Muscle layer of colon (tissue), 2 donors: Measurements from ENCODE around the gene LAD1.

Source experiments
- H3K27ac ChIP-seq: one replicate; pipeline ENCODE4 v1.7.0; 2013; ENCODE audit warnings: low read depth, mild to moderate bottlenecking, low read length, moderate library complexity
- H3K27me3 ChIP-seq, 2 donors: one replicate each; pipeline ENCODE4 v1.7.0; 2013; ENCODE audit warnings: low read length in 2 of 2, mild to moderate bottlenecking in 2 of 2; ENCODE audit not compliant: insufficient read depth in 2 of 2, control insufficient read depth in 1 of 2
- H3K36me3 ChIP-seq: one replicate; pipeline ENCODE4 v1.7.0; 2013; ENCODE audit warnings: mild to moderate bottlenecking, low read length; ENCODE audit not compliant: insufficient read depth
- H3K4me1 ChIP-seq: one replicate; pipeline ENCODE4 v1.7.0; 2013; ENCODE audit warnings: mild to moderate bottlenecking, low read length; ENCODE audit not compliant: insufficient read depth
- H3K4me3 ChIP-seq, 2 donors: one replicate each; pipeline ENCODE4 v1.7.0; 2013; ENCODE audit warnings: low read length in 2 of 2, low read depth in 1 of 2, mild to moderate bottlenecking in 1 of 2, moderate library complexity in 1 of 2
- H3K9ac ChIP-seq: one replicate; pipeline ENCODE4 v1.7.0; 2013; ENCODE audit warnings: low read length
- H3K9me3 ChIP-seq: one replicate; pipeline ENCODE4 v1.7.0; 2013; ENCODE audit warnings: mild to moderate bottlenecking, low read length
- donor health status: abdominal sarcoma.
- donor health status: Adenocarcinoma of cecum.

Gene LAD1

GRCh38 chr1:201353186-201353940 is 45.8 kb downstream of the LAD1 start:
- Histone ChIP-seq H3K4me3 (no peak overlapping the region), H3K9me3 (no peaks in the 10 kb centered on the region), H3K36me3 (no peaks in the 10 kb centered on the region), H3K9ac (no peak overlapping the region), H3K27me3 (no peaks in the 10 kb centered on the region), H3K4me1 (no peaks in the 10 kb centered on the region), H3K27ac (no peak overlapping the region)

- H3K4me3 ChIP-seq: no peak overlapping the region
- peaks cover 0 to 9% of the 10 kb centered on the region in 2 donors for H3K27me3 ChIP-seq
- no peak overlapping the region for H3K9ac ChIP-seq
- H3K4me1 ChIP-seq: no peaks in the 10 kb centered on the region
- no peak overlapping the region for H3K27ac ChIP-seq
- no peaks in the 10 kb centered on the region for H3K36me3 ChIP-seq
- H3K9me3 ChIP-seq: no peaks in the 10 kb centered on the region
Observed at GRCh38 chr1:201351617-201352016, 47.5 kb downstream of the LAD1 start.

- no peak overlapping the region for H3K4me3 ChIP-seq
- no peaks in the 10 kb centered on the region for H3K36me3 ChIP-seq
- no peaks in the 10 kb centered on the region for H3K9me3 ChIP-seq
- peaks cover 0 to 9% of the 10 kb centered on the region in 2 donors for H3K27me3 ChIP-seq
- no peaks in the 10 kb centered on the region for H3K4me1 ChIP-seq
- no peak overlapping the region for H3K27ac ChIP-seq
- H3K9ac ChIP-seq: no peak overlapping the region
Observed at GRCh38 chr1:201350884-201351283, 48.2 kb downstream of the LAD1 start.

- H3K4me3 ChIP-seq: no peak overlapping the region
- no peak overlapping the region for H3K9ac ChIP-seq
- H3K4me1 ChIP-seq: no peaks in the 10 kb centered on the region
- H3K27me3 ChIP-seq: peaks cover 0 to 9% of the 10 kb centered on the region in 2 donors
- no peaks in the 10 kb centered on the region for H3K36me3 ChIP-seq
- H3K27ac ChIP-seq: no peak overlapping the region
- no peaks in the 10 kb centered on the region for H3K9me3 ChIP-seq
Observed at GRCh38 chr1:201350361-201350725, 48.8 kb downstream of the LAD1 start.

GRCh38 chr1:201349092-201349491 is 50.0 kb downstream of the LAD1 start:
- H3K4me3 ChIP-seq: no peak overlapping the region

GRCh38 chr1:201348211-201348566 is 50.9 kb downstream of the LAD1 start:
- no peaks in the 10 kb centered on the region for H3K9me3 ChIP-seq
- H3K36me3 ChIP-seq: no peaks in the 10 kb centered on the region
- H3K9ac ChIP-seq: no peak overlapping the region
- H3K27ac ChIP-seq: no peak overlapping the region
- H3K4me1 ChIP-seq: no peaks in the 10 kb centered on the region
- peaks cover 0 to 9% of the 10 kb centered on the region in 2 donors for H3K27me3 ChIP-seq
- no peak overlapping the region for H3K4me3 ChIP-seq

More at GRCh38 chr1:201349092-201349491, 50.0 kb downstream of the LAD1 start:
- peaks cover 0 to 9% of the 10 kb centered on the region in 2 donors for H3K27me3 ChIP-seq
- H3K4me1 ChIP-seq: no peaks in the 10 kb centered on the region
- H3K9me3 ChIP-seq: no peaks in the 10 kb centered on the region
- no peak overlapping the region for H3K27ac ChIP-seq
- no peaks in the 10 kb centered on the region for H3K36me3 ChIP-seq
- no peak overlapping the region for H3K9ac ChIP-seq

GRCh38 chr1:201347498-201348210 is 51.5 kb downstream of the LAD1 start:
- H3K36me3 ChIP-seq: no peaks in the 10 kb centered on the region
- no peaks in the 10 kb centered on the region for H3K9me3 ChIP-seq
- peaks cover 0 to 9% of the 10 kb centered on the region in 2 donors for H3K27me3 ChIP-seq
- no peak overlapping the region for H3K4me3 ChIP-seq
- H3K27ac ChIP-seq: no peak overlapping the region
- no peaks in the 10 kb centered on the region for H3K4me1 ChIP-seq
- H3K9ac ChIP-seq: no peak overlapping the region

GRCh38 chr1:201346987-201347386 is 52.1 kb downstream of the LAD1 start:
- no peak overlapping the region for H3K4me3 ChIP-seq
- H3K36me3 ChIP-seq: no peaks in the 10 kb centered on the region
- peaks cover 0 to 9% of the 10 kb centered on the region in 2 donors for H3K27me3 ChIP-seq
- H3K9ac ChIP-seq: no peak overlapping the region
- H3K4me1 ChIP-seq: no peaks in the 10 kb centered on the region
- no peaks in the 10 kb centered on the region for H3K9me3 ChIP-seq
- H3K27ac ChIP-seq: no peak overlapping the region

GRCh38 chr1:201346337-201346939 is 52.7 kb downstream of the LAD1 start:
- H3K27ac ChIP-seq: no peak overlapping the region

GRCh38 chr1:201345081-201345355 is 54.1 kb downstream of the LAD1 start:
- Histone ChIP-seq H3K36me3 (no peaks in the 10 kb centered on the region), H3K27me3 (peaks cover 0 to 9% of the 10 kb centered on the region in 2 donors), H3K4me1 (no peaks in the 10 kb centered on the region), H3K27ac (no peak overlapping the region), H3K9me3 (no peaks in the 10 kb centered on the region), H3K9ac (no peak overlapping the region), H3K4me3 (no peak overlapping the region)

More at GRCh38 chr1:201346337-201346939, 52.7 kb downstream of the LAD1 start:
- Histone ChIP-seq H3K36me3 (no peaks in the 10 kb centered on the region), H3K4me3 (no peak overlapping the region), H3K9me3 (no peaks in the 10 kb centered on the region), H3K9ac (no peak overlapping the region), H3K4me1 (no peaks in the 10 kb centered on the region), H3K27me3 (peaks cover 0 to 9% of the 10 kb centered on the region in 2 donors)

- Histone ChIP-seq H3K27me3 (peaks cover 0 to 9% of the 10 kb centered on the region in 2 donors), H3K4me3 (no peak overlapping the region), H3K4me1 (no peaks in the 10 kb centered on the region), H3K9ac (no peak overlapping the region), H3K9me3 (no peaks in the 10 kb centered on the region), H3K36me3 (no peaks in the 10 kb centered on the region), H3K27ac (no peak overlapping the region)
Observed at GRCh38 chr1:201344206-201345080, 54.7 kb downstream of the LAD1 start.
